IMR-90 (cell line): Measurements from ENCODE around the gene GMPPB. TPM values are rescaled to one million over a fixed set of nuclear protein-coding genes. Genes with fewer than 3 reads are reported as not detected.

Experiments
- ATAC-seq: fragments of 200-7000 bp; cut with Tn5 transposase; 2 replicates; pipeline ENCODE4 v1.9.1; 2020; ENCODE audit warnings: low read depth, mild to moderate bottlenecking, moderate library complexity
- BruUV-seq: library from RNA; stranded (reverse); fragments of 400-500 nt; replicated peaks from 2 replicates; lab custom pipeline; 2021; lab: Mats Ljungman, UMichigan
- CTCF ChIA-PET: fragments of 300-600 bp; formaldehyde crosslinking; extraction: SDS; loops from one replicate; lab custom pipeline; 2021; ENCODE audit warnings: antibody characterized with exemption; lab: Yijun Ruan, JAX
- POLR2A ChIA-PET: fragments of 300-600 bp; sonication (Branson Sonifier 250); formaldehyde crosslinking; loops from one replicate; lab custom pipeline; 2022; ENCODE audit warnings: antibody characterized with exemption; ENCODE audit not compliant: unreplicated experiment; lab: Charles Lee
- DNase-seq: peaks from one replicate; pipeline ENCODE4 v3.0.0; 2013
- H2AFZ ChIP-seq: replicated peaks from 2 replicates; pipeline ENCODE3; 2013; ENCODE audit warnings: low read length, mild to moderate bottlenecking; ENCODE audit not compliant: poor library complexity
- H2AK5ac ChIP-seq: 2 replicates; pipeline ENCODE4 v1.6.1; 2013; ENCODE audit warnings: low read depth, low read length, inconsistent platforms
- H2AK9ac ChIP-seq: replicated peaks from 2 replicates; pipeline ENCODE3; 2013; ENCODE audit warnings: mild to moderate bottlenecking, low read depth, low read length, moderate library complexity; ENCODE audit not compliant: poor library complexity
- H2BK120ac ChIP-seq: 2 replicates; pipeline ENCODE4 v1.6.1; 2013; ENCODE audit warnings: low read depth, low read length, inconsistent platforms
- H2BK15ac ChIP-seq: 3 replicates; pipeline ENCODE4 v1.6.1; 2013; ENCODE audit warnings: low read depth, low read length, inconsistent platforms
- H2BK20ac ChIP-seq: 2 replicates; pipeline ENCODE4 v1.6.1; 2013; ENCODE audit warnings: low read depth, mild to moderate bottlenecking, inconsistent platforms, low read length, moderate library complexity
- H2BK5ac ChIP-seq: 2 replicates; pipeline ENCODE4 v1.6.1; 2013; ENCODE audit warnings: mild to moderate bottlenecking, low read depth, low read length, inconsistent platforms; ENCODE audit not compliant: poor library complexity, severe bottlenecking
- H3K14ac ChIP-seq: replicated peaks from 2 replicates; pipeline ENCODE4 v1.6.1; 2013; ENCODE audit warnings: low read depth, low read length, inconsistent platforms
- H3K18ac ChIP-seq: 2 replicates; pipeline ENCODE4 v1.6.1; 2013; ENCODE audit warnings: low read depth, low read length, control low read depth
- H3K23ac ChIP-seq: 2 replicates; pipeline ENCODE4 v1.6.1; 2013; ENCODE audit warnings: low read depth, low read length, inconsistent platforms
- H3K27ac ChIP-seq: 2 replicates; pipeline ENCODE4 v1.5.1; 2013; ENCODE audit warnings: mild to moderate bottlenecking, control low read depth, low read length; ENCODE audit not compliant: insufficient read depth
- H3K27me3 ChIP-seq: 2 replicates; pipeline ENCODE4 v1.6.1; 2013; ENCODE audit warnings: low read length; ENCODE audit not compliant: control insufficient read depth, insufficient read depth
- H3K36me3 ChIP-seq: 2 replicates; pipeline ENCODE4 v1.6.1; 2013; ENCODE audit warnings: low read length, mixed read lengths; ENCODE audit not compliant: control insufficient read depth, insufficient read depth
- H3K4ac ChIP-seq: 2 replicates; pipeline ENCODE4 v1.6.1; 2013; ENCODE audit warnings: low read depth, low read length, inconsistent platforms
- H3K4me1 ChIP-seq: 2 replicates; pipeline ENCODE4 v1.6.1; 2013; ENCODE audit warnings: low read length, mixed read lengths; ENCODE audit not compliant: control insufficient read depth, insufficient read depth
- H3K4me2 ChIP-seq: 2 replicates; pipeline ENCODE4 v1.6.1; 2013; ENCODE audit warnings: low read depth, mild to moderate bottlenecking, control low read depth, low read length, moderate library complexity
- H3K4me3 ChIP-seq: 2 replicates; pipeline ENCODE4 v1.5.1; 2013; ENCODE audit warnings: low read depth, mild to moderate bottlenecking, control low read depth, low read length, moderate library complexity; ENCODE audit not compliant: insufficient read depth
- H3K56ac ChIP-seq: 2 replicates; pipeline ENCODE4 v1.6.1; 2013; ENCODE audit warnings: low read length, inconsistent platforms; ENCODE audit not compliant: insufficient read depth; ENCODE audit errors: extremely low read depth
- H3K79me1 ChIP-seq, 2 experiments: 2 replicates each; pipeline ENCODE4 v1.6.1; 2013; ENCODE audit warnings: low read length in 2 of 2, inconsistent platforms in 1 of 2, low read depth in 1 of 2
- H3K9ac ChIP-seq: 2 replicates; pipeline ENCODE4 v1.6.1; 2013; ENCODE audit warnings: low read depth, low read length, control low read depth
- H3K9me1 ChIP-seq: 2 replicates; pipeline ENCODE4 v1.6.1; 2013; ENCODE audit warnings: low read length, inconsistent platforms; ENCODE audit not compliant: insufficient read depth
- H3K9me3 ChIP-seq: 2 replicates; pipeline ENCODE4 v1.6.1; 2013; ENCODE audit warnings: low read length; ENCODE audit not compliant: control insufficient read depth, insufficient read depth
- H4K20me1 ChIP-seq: 2 replicates; pipeline ENCODE4 v1.6.1; 2013; ENCODE audit warnings: low read length, inconsistent platforms; ENCODE audit not compliant: insufficient read depth
- H4K5ac ChIP-seq: 2 replicates; pipeline ENCODE4 v1.6.1; 2013; ENCODE audit warnings: mild to moderate bottlenecking, low read depth, low read length, control low read depth
- H4K8ac ChIP-seq, 2 experiments: 2 replicates each; pipeline ENCODE4 v1.6.1; 2013; ENCODE audit warnings: low read depth in 2 of 2, low read length in 2 of 2, control low read depth in 1 of 2, inconsistent platforms in 1 of 2
- H4K91ac ChIP-seq: 2 replicates; pipeline ENCODE4 v1.6.1; 2013; ENCODE audit warnings: low read depth, low read length, inconsistent platforms; ENCODE audit not compliant: insufficient read depth
- BHLHE40 ChIP-seq: fragments of 150-350 bp; IDR thresholded peaks from 2 replicates; pipeline ENCODE4 v1.6.1; 2016; ENCODE audit warnings: mild to moderate bottlenecking, low read depth, low read length
- CEBPB ChIP-seq: IDR thresholded peaks from 2 replicates; pipeline ENCODE4 v1.6.1; 2012; ENCODE audit warnings: low read depth, low read length, improper control_type of control experiment
- CHD1 ChIP-seq: IDR thresholded peaks from 2 replicates; pipeline ENCODE4 v1.6.1; 2012; ENCODE audit warnings: low read depth, low read length, improper control_type of control experiment
- CTCF ChIP-seq: conservative IDR thresholded peaks from 2 replicates; pipeline ENCODE4 v1.5.1; 2012; ENCODE audit warnings: mild to moderate bottlenecking, low read depth, low read length, improper control_type of control experiment
- ELK1 ChIP-seq: fragments of 150-350 bp; IDR thresholded peaks from 2 replicates; pipeline ENCODE4 v1.6.1; 2016; ENCODE audit warnings: low read depth, mild to moderate bottlenecking, low read length, moderate library complexity, borderline replicate concordance
- FOS ChIP-seq: fragments of 150-350 bp; IDR thresholded peaks from 2 replicates; pipeline ENCODE4 v1.6.1; 2016; ENCODE audit warnings: low read depth, low read length
- MAFK ChIP-seq: IDR thresholded peaks from 2 replicates; pipeline ENCODE4 v1.6.1; 2012; ENCODE audit warnings: low read depth, low read length, improper control_type of control experiment
- MAZ ChIP-seq: IDR thresholded peaks from 2 replicates; pipeline ENCODE4 v1.6.1; 2012; ENCODE audit warnings: low read depth, mild to moderate bottlenecking, low read length, improper control_type of control experiment, moderate library complexity, borderline replicate concordance
- MXI1 ChIP-seq: IDR thresholded peaks from 2 replicates; pipeline ENCODE4 v1.6.1; 2012; ENCODE audit warnings: low read depth, mild to moderate bottlenecking, low read length, moderate library complexity, borderline replicate concordance
- NFE2L2 ChIP-seq: fragments of 150-350 bp; IDR thresholded peaks from 2 replicates; pipeline ENCODE4 v1.6.1; 2016; ENCODE audit warnings: low read depth, mild to moderate bottlenecking, low read length
- POLR2A ChIP-seq: IDR thresholded peaks from 2 replicates; pipeline ENCODE4 v1.6.1; 2012; ENCODE audit warnings: mild to moderate bottlenecking, low read depth, low read length
- RAD21 ChIP-seq: IDR thresholded peaks from 2 replicates; pipeline ENCODE4 v1.6.1; 2012; ENCODE audit warnings: low read length, improper control_type of control experiment
- RCOR1 ChIP-seq: IDR thresholded peaks from 2 replicates; pipeline ENCODE4 v1.6.1; 2012; ENCODE audit warnings: mild to moderate bottlenecking, low read length, improper control_type of control experiment; ENCODE audit not compliant: insufficient replicate concordance
- RFX5 ChIP-seq: IDR thresholded peaks from 2 replicates; pipeline ENCODE4 v1.8.0; 2012; ENCODE audit warnings: low read depth, mild to moderate bottlenecking, low read length, moderate library complexity
- SMC3 ChIP-seq: fragments of 150-350 bp; IDR thresholded peaks from 2 replicates; pipeline ENCODE4 v1.6.1; 2016; ENCODE audit warnings: low read depth, mild to moderate bottlenecking, antibody characterized with exemption, low read length, moderate library complexity
- USF2 ChIP-seq: fragments of 150-350 bp; IDR thresholded peaks from 2 replicates; pipeline ENCODE4 v1.6.1; 2017; ENCODE audit warnings: mild to moderate bottlenecking, antibody characterized with exemption, low read length, low read depth
- WGBS, 2 experiments: methylation state at CpG; one replicate each; pipeline versions ENCODE4 v1.1.5 to v1.1.7; 2013; ENCODE audit warnings: missing lambda C conversion rate in 2 of 2; ENCODE audit not compliant: insufficient read length in 1 of 2; ENCODE audit errors: extremely low coverage in 2 of 2; 5-methylcytosine and 5-hydroxymethylcytosine counted together
- dilution Hi-C: fragments of 300-500 bp; cut with HindIII; formaldehyde crosslinking; loops from one replicate; pipeline ENCODE4 v1.14.3; 2018; ENCODE audit warnings: low sequenced_read_pairs; ENCODE audit not compliant: unreplicated experiment
- in situ Hi-C: fragments of 300-500 bp; cut with MboI; formaldehyde crosslinking; loops from 3 replicates; pipeline ENCODE4 v1.14.3; 2019; ENCODE audit warnings: low sequenced_read_pairs, inconsistent platforms, mixed read lengths
- intact Hi-C: fragments of 100-400 bp; cut with micrococcal nuclease; formaldehyde crosslinking; loops from 2 replicates; pipeline ENCODE4 v1.10.0; 2022
- polyA plus RNA-seq, 3 experiments: library from polyadenylated mRNA; depleted of rRNA; stranded (reverse); fragments of >200 nt; gene quantifications; 2 replicates each; pipeline ENCODE4 v1.2.3, GENCODE V29; 2012; ENCODE audit warnings: low replicate concordance in 1 of 3
- total RNA-seq: library from RNA; depleted of rRNA; stranded (reverse); fragments of >200 nt; gene quantifications from 2 replicates; pipeline ENCODE4 v1.2.3, GENCODE V29; 2012

GMPPB gene
- total and polyA plus RNA-seq, 2 of the 4 experiments (the other 2 are of a cell fraction), result 27.9 to 37.3 TPM

GRCh38 chr3:49681543-49681942 is 42.2 kb downstream of the GMPPB start:
- Histone ChIP-seq H3K9ac (no peak overlapping the region), H3K27me3 (no peaks in the 10 kb centered on the region), H4K91ac (no peak overlapping the region), H2BK5ac (no peak overlapping the region), H3K4me2 (no peak overlapping the region), H3K9me1 (no peaks in the 10 kb centered on the region; the same call in 1 of the 2 replicates), H4K5ac (no peak overlapping the region), H4K8ac (no peak overlapping the region), H4K20me1 (no peaks in the 10 kb centered on the region; the same call in 1 of the 2 replicates), H3K4ac (no peak overlapping the region), H2BK120ac (no peak overlapping the region), H3K23ac (no peak overlapping the region), H3K27ac (no peak overlapping the region), H3K14ac (no peak overlapping the region), H3K79me1 (peaks cover 9 to 24% of the 10 kb centered on the region in 2 experiments; a peak in 2 of 4 replicates), H2AK9ac (no peak overlapping the region), H3K18ac (no peak overlapping the region), H3K9me3 (no peaks in the 10 kb centered on the region), H2BK15ac (no peak overlapping the region), H2BK20ac (no peak overlapping the region), H3K4me1 (no peaks in the 10 kb centered on the region), H3K36me3 (peaks cover 73% of the 10 kb centered on the region), H3K4me3 (no peak overlapping the region), H2AFZ (no peak overlapping the region), H3K56ac (no peak overlapping the region), H2AK5ac (no peak overlapping the region)
- no CpG with 5 or more reads among the region's 4 CpGs for WGBS, 2 experiments
- POLR2A ChIA-PET, result no interaction called here
- ATAC-seq (no peak), DNase-seq (no peak)
- CTCF ChIA-PET, result no interaction called here
- BruUV-seq, result no TSS peak
- intact Hi-C loops (no loop called here), in situ Hi-C loops (no loop called here), dilution Hi-C loops (no loop called here)
- TF ChIP-seq POLR2A (no peak), BHLHE40 (no peak), MAZ (no peak), RCOR1 (no peak), CEBPB (no peak), USF2 (no peak), FOS (no peak), ELK1 (no peak), SMC3 (no peak), MXI1 (no peak), NFE2L2 (no peak), RAD21 (no peak), RFX5 (no peak), MAFK (no peak), CTCF (no peak), CHD1 (no peak)
